GM12878 (cell line): Measurements from ENCODE around the gene CBFB. TPM values are rescaled to one million over a fixed set of nuclear protein-coding genes. Genes with fewer than 3 reads are reported as not detected.

ENCODE experiments used
- ASH2L ChIP-seq: fragments of 300-600, 200-600 bp; sonication (generic); IDR thresholded peaks from 2 replicates; pipeline ENCODE4 v1.6.1; 2017; ENCODE audit warnings: low read depth, mild to moderate bottlenecking, borderline replicate concordance
- CBX3 ChIP-seq: fragments of 200-600 bp; sonication (generic); IDR thresholded peaks from 2 replicates; pipeline ENCODE4 v1.6.1; 2016; ENCODE audit warnings: low read depth, borderline replicate concordance
- ELK1 ChIP-seq: IDR thresholded peaks from 2 replicates; pipeline ENCODE4 v1.6.1; 2012; ENCODE audit warnings: low read depth, low read length, improper control_type of control experiment
- MYC ChIP-seq: IDR thresholded peaks from 2 replicates; pipeline ENCODE4 v1.6.1; 2011; ENCODE audit warnings: mild to moderate bottlenecking, low read length, moderate library complexity, inconsistent platforms; ENCODE audit not compliant: insufficient read depth, insufficient replicate concordance, insufficient read length, severe bottlenecking
- NFYA ChIP-seq: IDR thresholded peaks from 2 replicates; pipeline ENCODE4 v1.6.1; 2011; ENCODE audit warnings: low read depth, mild to moderate bottlenecking, low read length, improper control_type of control experiment, borderline replicate concordance
- PAX8 ChIP-seq: fragments of 450-650 bp; IDR thresholded peaks from 2 replicates; pipeline ENCODE4 v1.6.1; 2017; ENCODE audit warnings: mild to moderate bottlenecking, moderate library complexity
- RFX5 ChIP-seq: IDR thresholded peaks from 2 replicates; pipeline ENCODE4 v1.6.1; 2011; ENCODE audit warnings: low read depth, low read length, improper control_type of control experiment
- SIN3A ChIP-seq: IDR thresholded peaks from 2 replicates; pipeline ENCODE4 v1.6.1; 2012; ENCODE audit warnings: low read depth, low read length, improper control_type of control experiment
- TCF7 ChIP-seq: IDR thresholded peaks from 2 replicates; pipeline ENCODE4 v1.6.1; 2014; ENCODE audit warnings: antibody characterized with exemption, borderline replicate concordance
- YY1 ChIP-seq: IDR thresholded peaks from 2 replicates; pipeline ENCODE4 v1.6.1; 2011; ENCODE audit warnings: low read depth, mild to moderate bottlenecking, low read length
- ZBTB11 ChIP-seq: fragments of 450-650 bp; formaldehyde crosslinking; IDR thresholded peaks from 2 replicates; pipeline ENCODE4 v1.5.0; 2022; ENCODE audit warnings: mild to moderate bottlenecking, missing genetic modification characterization
- ZBTB40 ChIP-seq: fragments of 450-650 bp; IDR thresholded peaks from 2 replicates; pipeline ENCODE4 v1.6.1; 2016; ENCODE audit warnings: mild to moderate bottlenecking, moderate library complexity, borderline replicate concordance
- polyA plus RNA-seq, 11 experiments: library from polyadenylated mRNA; depleted of rRNA in 4 of 11; unstranded in 6 of 11; stranded (reverse) in 5 of 11; fragments of >200 nt; fragmentation: Nextera tagmentation in 4 of 11; fragmentation: Illumina TruSeq in 1 of 11; extraction: Ambion mirVana in 4 of 11; extraction: Trizol in 1 of 11; gene quantifications; 1 replicate in 1 of 11; 2 replicates in 10 of 11; pipeline versions ENCODE4 v1.2.1 to v1.2.3, GENCODE V29; 2011 to 2016; ENCODE audit warnings: inconsistent platforms in 2 of 11, missing spikeins in 2 of 11, low read depth in 1 of 11
- total RNA-seq, 4 experiments: library from RNA; depleted of rRNA in 3 of 4; stranded (reverse); fragments of >200 nt in 3 of 4; fragmentation: Illumina TruSeq in 1 of 4; extraction: Trizol in 1 of 4; gene quantifications; 2 replicates each; pipeline versions ENCODE4 v1.2.1 to v1.2.3, GENCODE V29; 2013 to 2021

Gene CBFB
- total and polyA plus RNA-seq, 10 of the 15 experiments (the other 5 are each of a cell fraction or from before 2014, with no cell fraction given) = 25.3 to 83.8 (median 65.7) TPM

- TF ChIP-seq NFYA (no peak), YY1 (no peak), ZBTB11 (CRISPR knock-in tag) (no peak), MYC (no peak), ZBTB40 (no peak), CBX3 (no peak), PAX8 (no peak), ASH2L (no peak), SIN3A (no peak), TCF7 (no peak), ELK1 (no peak), RFX5 (no peak)
Measured at GRCh38 chr16:67071476-67072048, 42.6 kb downstream of the CBFB start (continued).
